A673 (cell line): ENCODE measurements around the gene PPP1CC. TPM values are rescaled to one million over a fixed set of nuclear protein-coding genes. Genes with fewer than 3 reads are reported as not detected.

Experiments
- BruUV-seq: library from RNA; stranded (reverse); fragments of 400-500 nt; replicated peaks from 2 replicates; lab custom pipeline; 2021; lab: Mats Ljungman, UMichigan
- CTCF ChIA-PET: fragments of 300-600 bp; sonication (Branson Sonifier 250); formaldehyde crosslinking; loops from one replicate; lab custom pipeline; 2022; ENCODE audit warnings: antibody characterized with exemption; lab: Charles Lee
- POLR2A ChIA-PET: fragments of 300-600 bp; sonication (Branson Sonifier 250); formaldehyde crosslinking; loops from one replicate; lab custom pipeline; 2022; ENCODE audit warnings: antibody characterized with exemption; ENCODE audit not compliant: low non-redundant PET; lab: Charles Lee
- DNase-seq: peaks from one replicate; pipeline ENCODE4 v3.0.0-alpha.2; 2015; ENCODE audit warnings: low spot score
- H3K27ac ChIP-seq: fragments of 200-600 bp; sonication (generic); 2 replicates; pipeline ENCODE4 v1.5.1; 2016; ENCODE audit warnings: mixed run types, low read depth, mild to moderate bottlenecking, mixed read lengths, antibody characterized with exemption, low read length; ENCODE audit not compliant: poor library complexity, severe bottlenecking
- H3K27me3 ChIP-seq: fragments of 200-600 bp; sonication (generic); replicated peaks from 2 replicates; pipeline ENCODE4 v1.6.1; 2017; ENCODE audit warnings: mixed run types, low read depth, mild to moderate bottlenecking, mixed read lengths, antibody characterized with exemption, low read length; ENCODE audit not compliant: insufficient read depth, poor library complexity
- H3K36me3 ChIP-seq: fragments of 200-600 bp; sonication (generic); 2 replicates; pipeline ENCODE4 v1.6.1; 2016; ENCODE audit warnings: mixed run types, mild to moderate bottlenecking, mixed read lengths, antibody characterized with exemption, low read length; ENCODE audit not compliant: insufficient read depth, poor library complexity, severe bottlenecking
- H3K4me1 ChIP-seq: fragments of 200-600 bp; sonication (generic); 2 replicates; pipeline ENCODE4 v1.6.1; 2017; ENCODE audit warnings: mixed run types, mild to moderate bottlenecking, mixed read lengths, antibody characterized with exemption, low read length; ENCODE audit not compliant: insufficient read depth, poor library complexity, severe bottlenecking
- H3K4me3 ChIP-seq: fragments of 200-600 bp; sonication (generic); 2 replicates; pipeline ENCODE4 v1.5.1; 2016; ENCODE audit warnings: low read depth, mixed run types, mild to moderate bottlenecking, mixed read lengths, low read length; ENCODE audit not compliant: poor library complexity, severe bottlenecking
- H3K9me3 ChIP-seq: fragments of 200-600 bp; sonication (generic); 2 replicates; pipeline ENCODE4 v1.6.1; 2016; ENCODE audit warnings: mixed run types, low read depth, mild to moderate bottlenecking, mixed read lengths, antibody characterized with exemption, low read length; ENCODE audit not compliant: poor library complexity, severe bottlenecking
- EZH2 ChIP-seq: fragments of 200-600 bp; sonication (generic); IDR thresholded peaks from 2 replicates; pipeline ENCODE4 v1.6.1; 2017; ENCODE audit warnings: borderline replicate concordance, low read depth, mild to moderate bottlenecking, mixed read lengths, antibody characterized with exemption, low read length; ENCODE audit not compliant: poor library complexity, severe bottlenecking
- intact Hi-C: fragments of 100-400 bp; cut with micrococcal nuclease; formaldehyde crosslinking; loops from one replicate; pipeline ENCODE4 v1.10.0; 2022; ENCODE audit not compliant: unreplicated experiment
- total RNA-seq: library from RNA; stranded (reverse); gene quantifications from 2 replicates; pipeline ENCODE4 v1.2.3, GENCODE V29; 2021
- TF ChIP-seq, protein P1 (sequence below): fragments of 300-800, 200-600 bp; sonication (generic); conservative IDR thresholded peaks from 2 replicates; pipeline ENCODE4 v1.5.1; 2017; ENCODE audit warnings: low read depth, mild to moderate bottlenecking, antibody characterized with exemption, low read length, moderate library complexity, mixed read lengths

PPP1CC gene
- total RNA-seq, 1 experiment from 2014 or later, result 268 TPM

DNA sequence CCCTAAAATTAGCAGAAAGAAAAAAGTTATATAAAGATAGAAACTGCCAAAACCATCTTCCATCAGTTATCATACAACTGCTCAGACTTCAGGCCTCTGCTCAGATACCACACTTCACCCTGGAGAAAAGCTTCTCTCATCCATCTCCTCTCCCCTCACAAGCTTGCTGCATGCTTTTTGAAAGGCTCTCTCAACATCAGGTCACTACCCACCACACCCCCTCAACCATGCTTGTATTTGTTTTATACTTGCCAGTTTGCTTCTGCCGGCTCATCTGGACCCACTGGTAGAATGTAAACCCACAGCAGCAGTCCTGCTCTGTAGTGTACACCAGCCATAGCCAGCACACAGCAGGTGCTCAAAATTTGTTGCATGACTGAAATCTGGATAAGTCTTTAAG lies 8.8 kb downstream of the PPP1CC start:
- H3K27ac ChIP-seq, result no peak overlapping the region
- no peaks in the 10 kb centered on the region for H3K9me3 ChIP-seq
- H3K4me1 ChIP-seq, result peaks cover 35% of the 10 kb centered on the region
- DNase-seq, result no peak
- no TSS peak for BruUV-seq
- peaks cover 57% of the 10 kb centered on the region for H3K36me3 ChIP-seq
- TF ChIP-seq, protein P1, sequence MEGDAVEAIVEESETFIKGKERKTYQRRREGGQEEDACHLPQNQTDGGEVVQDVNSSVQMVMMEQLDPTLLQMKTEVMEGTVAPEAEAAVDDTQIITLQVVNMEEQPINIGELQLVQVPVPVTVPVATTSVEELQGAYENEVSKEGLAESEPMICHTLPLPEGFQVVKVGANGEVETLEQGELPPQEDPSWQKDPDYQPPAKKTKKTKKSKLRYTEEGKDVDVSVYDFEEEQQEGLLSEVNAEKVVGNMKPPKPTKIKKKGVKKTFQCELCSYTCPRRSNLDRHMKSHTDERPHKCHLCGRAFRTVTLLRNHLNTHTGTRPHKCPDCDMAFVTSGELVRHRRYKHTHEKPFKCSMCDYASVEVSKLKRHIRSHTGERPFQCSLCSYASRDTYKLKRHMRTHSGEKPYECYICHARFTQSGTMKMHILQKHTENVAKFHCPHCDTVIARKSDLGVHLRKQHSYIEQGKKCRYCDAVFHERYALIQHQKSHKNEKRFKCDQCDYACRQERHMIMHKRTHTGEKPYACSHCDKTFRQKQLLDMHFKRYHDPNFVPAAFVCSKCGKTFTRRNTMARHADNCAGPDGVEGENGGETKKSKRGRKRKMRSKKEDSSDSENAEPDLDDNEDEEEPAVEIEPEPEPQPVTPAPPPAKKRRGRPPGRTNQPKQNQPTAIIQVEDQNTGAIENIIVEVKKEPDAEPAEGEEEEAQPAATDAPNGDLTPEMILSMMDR, result no peak
- TF ChIP-seq EZH2, result no peak
- ChIA-PET CTCF (no interaction called here), POLR2A (no interaction called here)
- H3K27me3 ChIP-seq, result no peaks in the 10 kb centered on the region
- intact Hi-C loops, result no loop called here
- no peak overlapping the region for H3K4me3 ChIP-seq

DNA sequence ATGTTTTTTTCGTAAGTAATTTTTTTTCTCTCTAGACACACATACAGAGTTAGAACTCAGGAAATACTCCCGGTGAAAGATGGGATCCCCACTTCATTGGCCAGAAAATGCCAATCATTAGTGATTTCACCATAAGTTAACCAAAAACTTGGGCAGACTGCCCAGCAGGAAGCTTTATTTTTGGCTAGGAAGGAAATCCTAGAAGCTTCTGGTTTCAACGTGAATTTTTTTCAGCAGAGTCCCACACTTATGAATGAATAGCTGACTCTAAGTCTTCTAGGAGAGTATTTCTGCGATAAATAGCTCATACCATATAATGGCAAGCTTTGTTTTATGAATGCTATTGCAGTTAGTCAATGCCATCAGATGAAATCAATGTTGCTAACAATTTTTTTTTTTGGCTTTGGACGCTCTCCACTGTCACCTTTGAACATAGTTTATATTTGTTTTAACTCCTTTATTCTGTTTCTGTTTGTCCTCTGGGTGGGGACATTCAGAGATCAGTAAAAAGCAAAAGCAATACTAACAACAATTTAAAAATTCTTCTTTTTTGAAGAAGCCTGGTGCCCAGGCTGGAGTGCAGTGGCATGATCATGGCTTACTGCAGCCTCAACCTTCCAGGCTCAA lies 9.5 kb downstream of the PPP1CC start:
- H3K27me3 ChIP-seq, result no peaks in the 10 kb centered on the region
- CTCF ChIA-PET, result no interaction called here
- intact Hi-C loops, result no loop called here
- no TSS peak for BruUV-seq
- peaks cover 31% of the 10 kb centered on the region for H3K4me1 ChIP-seq
- POLR2A ChIA-PET, result no interaction called here
- peak overlapping the region; percentile 49 for H3K27ac ChIP-seq
- peak; percentile 72 for DNase-seq
- H3K36me3 ChIP-seq, result peaks cover 64% of the 10 kb centered on the region
- no peaks in the 10 kb centered on the region for H3K9me3 ChIP-seq
- no peak overlapping the region for H3K4me3 ChIP-seq
- TF ChIP-seq, protein P1, result no peak
- no peak for TF ChIP-seq EZH2

DNA sequence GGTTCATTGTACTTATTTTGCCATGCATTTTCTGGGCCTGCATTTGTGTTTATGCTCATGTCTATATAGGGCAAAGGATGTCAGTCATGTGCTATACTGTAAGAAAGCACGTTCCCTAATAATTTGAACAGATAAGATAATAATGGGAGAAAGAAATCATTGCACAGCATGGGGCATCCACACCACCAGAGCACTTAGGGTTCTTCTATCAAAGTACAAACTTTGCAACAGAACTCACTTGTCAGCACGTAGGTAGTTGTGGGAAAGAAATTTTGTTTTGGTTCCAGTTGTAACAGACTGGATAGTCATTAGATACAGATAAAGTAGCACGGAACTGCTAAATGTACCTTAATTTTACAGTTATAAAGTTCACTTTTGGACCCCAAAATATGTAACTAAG lies 10.1 kb downstream of the PPP1CC start:
- H3K27ac ChIP-seq, result peak overlapping the region; percentile 12

More for the DNA sequence above, 10.1 kb downstream of the PPP1CC start:
- BruUV-seq, result no TSS peak
- no peak for DNase-seq
- POLR2A ChIA-PET, result no interaction called here
- TF ChIP-seq, protein P1, result no peak
- no peak for TF ChIP-seq EZH2
- Histone ChIP-seq H3K36me3 (peaks cover 67% of the 10 kb centered on the region), H3K4me3 (no peak overlapping the region), H3K4me1 (peaks cover 31% of the 10 kb centered on the region), H3K27me3 (no peaks in the 10 kb centered on the region), H3K9me3 (no peaks in the 10 kb centered on the region)
- intact Hi-C loops, result no loop called here
- CTCF ChIA-PET, result no interaction called here
